Germinal center (tissue), 1 donor: Measurements from ENCODE around the gene CHP1.
"Not testable (repeated sequence)": the region's sequence is repeated elsewhere in the genome, so short reads cannot be mapped to it uniquely, and the experiment has no call there.

Source experiments
- DNase-seq: peaks from one replicate; pipeline ENCODE4 v3.0.0; 2012; ENCODE audit warnings: mixed read lengths, low spot score

Gene CHP1

DNA sequence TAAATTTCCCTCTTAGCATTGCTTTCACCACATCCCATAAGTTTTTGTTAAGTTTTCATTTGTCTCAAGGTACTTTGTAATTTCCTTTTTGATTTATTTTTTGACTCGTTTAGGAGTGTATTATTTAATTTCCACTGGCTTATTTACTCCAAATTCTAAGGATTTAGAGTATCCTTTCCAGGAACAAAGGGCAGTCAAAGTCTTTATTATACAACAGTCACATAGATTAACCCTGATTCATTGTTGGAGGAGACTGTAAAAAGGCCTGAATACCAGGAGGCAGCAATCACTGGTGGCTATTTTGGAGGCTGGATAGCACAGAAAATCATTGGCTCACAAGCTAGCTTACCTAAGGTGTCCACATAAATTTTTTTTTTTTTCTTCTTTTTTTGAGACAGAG is 61.5 kb downstream of the CHP1 start:
- no peak for DNase-seq

DNA sequence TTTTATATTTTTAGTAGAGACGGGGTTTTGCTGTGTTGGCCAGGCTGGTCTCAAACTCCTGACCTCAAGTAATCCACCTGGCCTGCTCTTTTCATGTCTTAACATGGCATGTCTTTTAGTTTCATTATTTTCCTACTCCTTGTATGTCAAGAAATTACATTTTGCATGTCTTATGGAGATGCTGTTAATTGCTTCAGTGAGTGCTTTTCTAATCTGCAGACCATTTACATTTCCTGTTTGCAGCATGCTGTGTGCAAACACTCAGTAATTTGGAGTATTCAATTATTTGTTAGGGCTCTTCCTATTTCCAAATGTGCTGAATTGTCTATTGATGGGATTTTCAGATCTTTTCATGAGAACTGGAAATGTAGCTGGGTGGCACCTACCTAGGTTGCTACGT is 70.1 kb downstream of the CHP1 start:
- not testable (repeated sequence) for DNase-seq

DNA sequence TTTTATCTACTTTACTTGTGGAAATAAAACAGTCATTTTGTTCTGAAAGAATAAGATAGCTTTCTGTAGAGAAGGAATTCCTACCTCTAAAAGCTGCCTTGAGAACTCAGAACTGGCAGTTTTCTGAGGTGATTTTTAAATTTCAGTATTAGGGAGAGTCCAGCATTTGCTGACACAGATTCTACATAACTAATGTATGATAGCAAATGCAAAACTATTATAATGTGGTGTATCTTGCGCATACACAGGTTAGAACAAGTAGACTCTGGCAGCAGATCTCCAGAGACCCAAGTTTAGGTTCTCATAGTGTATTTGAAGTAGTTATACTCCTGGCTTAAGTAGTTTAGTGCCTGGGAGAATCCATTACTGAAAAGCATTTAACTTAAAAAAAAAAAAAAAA is 70.5 kb downstream of the CHP1 start:
- DNase-seq: no peak

DNA sequence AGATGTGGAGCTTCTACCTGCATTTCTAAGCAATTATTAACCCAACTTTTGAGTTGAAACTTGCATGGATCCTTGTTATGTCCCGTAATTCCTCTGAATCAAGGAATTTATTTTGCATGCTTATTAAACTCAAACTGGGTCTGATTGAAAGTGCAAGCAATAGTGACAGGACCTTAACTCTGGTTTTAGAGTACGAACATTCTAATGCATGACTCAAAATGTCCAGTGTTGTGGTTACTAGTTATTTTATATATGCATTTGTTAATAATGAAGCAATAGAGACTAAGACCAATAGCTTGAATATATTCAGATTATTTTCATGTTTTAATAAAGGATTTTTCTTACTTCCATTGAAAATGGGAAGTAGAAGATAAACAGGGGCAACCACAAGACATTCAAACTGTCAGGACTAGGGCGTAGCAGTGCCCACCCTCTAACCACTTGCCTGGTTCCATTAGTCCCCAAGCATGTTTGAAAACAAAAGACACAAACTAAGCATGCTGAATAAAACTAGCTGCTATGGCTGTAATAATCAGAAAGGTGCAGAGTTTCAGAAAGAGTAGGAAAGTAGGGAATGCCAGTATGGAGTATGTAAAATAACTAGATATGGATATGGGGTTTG is 73.2 kb downstream of the CHP1 start:
- no peak for DNase-seq

DNA sequence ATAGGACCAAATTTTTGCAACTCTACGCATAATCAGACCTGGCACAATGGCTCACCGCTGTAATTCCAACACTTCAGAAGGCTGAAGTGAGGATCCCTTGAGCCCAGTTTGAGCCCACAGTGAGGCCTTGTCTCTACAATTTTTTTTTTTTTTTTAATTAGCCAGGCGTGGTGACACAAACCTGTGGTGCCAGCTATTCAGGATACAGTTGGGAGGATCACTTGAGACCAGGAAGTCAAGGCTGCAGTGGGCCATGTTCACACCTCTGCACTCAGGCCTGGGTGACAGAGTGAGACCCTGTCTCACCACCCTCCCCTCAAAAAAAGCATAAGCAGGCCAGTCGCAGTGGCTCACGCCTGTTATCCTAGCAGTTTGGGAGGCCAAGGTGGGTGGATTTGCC is 76.6 kb downstream of the CHP1 start:
- no peak for DNase-seq

DNA sequence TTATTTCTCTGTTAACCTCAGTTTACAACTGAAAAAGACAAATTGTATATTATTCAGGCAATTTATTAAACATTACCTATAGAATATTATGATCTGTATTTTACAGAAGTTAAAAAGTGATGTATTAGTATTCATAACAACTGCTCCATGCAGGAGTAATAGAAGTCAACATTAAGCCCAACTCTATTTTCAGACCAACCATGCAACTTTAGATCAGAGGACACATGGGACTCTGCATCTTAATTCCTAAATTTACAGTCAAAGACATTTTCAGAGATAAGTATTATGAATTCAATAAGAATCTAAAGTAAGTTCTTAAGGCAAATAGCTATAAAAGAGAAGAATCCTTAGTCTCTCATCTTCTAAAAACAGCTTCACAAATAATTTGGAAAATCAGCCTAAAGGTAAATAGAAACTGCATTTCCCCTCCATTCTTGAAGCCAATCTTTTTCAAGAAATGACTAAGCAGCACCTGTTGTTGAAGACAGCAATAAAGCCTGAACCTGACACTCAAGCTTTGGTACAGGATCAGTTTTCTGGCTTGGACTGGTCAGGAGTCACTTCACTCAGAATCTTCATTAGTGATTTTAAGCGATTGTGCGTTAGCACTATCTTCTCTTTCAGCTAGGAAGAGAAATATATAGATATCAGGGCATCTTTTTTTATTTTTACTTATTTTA is 78.3 kb downstream of the CHP1 start:
- DNase-seq: no peak

DNA sequence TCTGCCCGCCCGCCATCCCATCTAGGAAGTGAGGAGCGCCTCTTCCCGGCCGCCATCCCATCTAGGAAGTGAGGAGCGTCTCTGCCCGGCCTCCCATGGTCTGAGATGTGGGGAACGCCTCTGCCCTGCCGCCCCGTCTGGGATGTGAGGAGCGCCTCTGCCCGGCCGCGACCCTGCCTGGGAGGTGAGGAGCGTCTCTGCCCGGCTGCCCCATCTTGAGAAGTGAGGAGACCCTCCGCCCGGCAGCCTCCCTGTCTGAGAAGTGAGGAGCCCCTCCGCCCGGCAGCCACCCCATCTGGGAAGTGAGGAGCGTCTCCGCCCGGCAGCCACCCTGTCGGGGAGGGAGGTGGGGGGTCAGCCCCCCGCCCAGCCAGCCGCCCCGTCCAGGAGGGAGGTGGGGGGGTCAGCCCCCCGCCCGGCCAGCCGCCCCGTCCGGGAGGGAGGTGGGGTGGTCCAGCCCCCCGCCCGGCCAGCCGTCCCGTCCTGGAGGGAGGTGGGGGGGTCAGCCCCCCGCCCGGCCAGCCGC is 89.8 kb downstream of the CHP1 start:
- DNase-seq: not testable (repeated sequence)

DNA sequence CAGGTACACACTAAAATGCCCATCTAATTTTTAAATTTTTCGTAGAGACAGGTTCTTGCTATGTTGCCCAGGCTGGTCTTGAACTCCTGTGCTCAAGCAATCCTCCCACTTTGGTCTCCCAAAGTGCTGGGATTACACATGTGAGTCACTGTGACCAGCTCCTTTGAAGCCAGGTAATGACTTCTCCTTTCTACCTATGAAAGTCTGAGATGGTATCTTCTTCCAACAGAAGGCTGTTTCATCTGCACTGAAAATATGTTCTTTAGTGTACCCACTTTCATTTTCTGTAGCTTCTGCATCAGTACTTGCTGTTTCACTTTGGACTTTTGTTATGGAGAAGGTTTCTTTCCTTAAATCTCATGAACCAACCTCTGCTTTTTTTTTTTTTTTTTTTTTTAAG is 92.5 kb downstream of the CHP1 start:
- DNase-seq: no peak

DNA sequence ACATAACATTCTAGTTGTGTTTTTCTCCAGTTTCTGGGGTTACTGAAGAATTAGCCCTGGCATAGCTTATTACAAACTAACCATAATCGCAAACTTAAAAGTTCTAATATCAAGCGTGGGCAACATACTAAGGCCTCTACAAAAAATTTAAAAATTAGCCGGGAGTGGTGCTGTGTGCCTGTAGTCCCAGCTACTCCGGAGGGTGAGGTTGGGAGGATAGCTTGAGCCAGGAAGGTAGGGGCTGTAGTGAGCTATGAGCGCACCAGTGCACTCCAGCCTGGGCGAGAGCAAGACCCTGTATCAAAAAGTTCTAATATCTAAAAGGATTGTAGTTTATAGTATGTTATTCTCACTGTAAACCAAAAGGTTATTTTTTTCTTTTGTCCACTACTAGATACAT is 100.2 kb downstream of the CHP1 start:
- DNase-seq: no peak
